HG03064 (cell line): Measurements from ENCODE around the gene MAGEA11.
A peak's percentile ranks its signal among the peaks of the same experiment; 100 is the strongest.
"Not testable (repeated sequence)": the region's sequence is repeated elsewhere in the genome, so short reads cannot be mapped to it uniquely, and the experiment has no call there.

Experiments
- ATAC-seq: cut with Tn5 transposase; IDR thresholded peaks from one replicate; pipeline ENCODE4 v1.9.1; 2021; ENCODE audit warnings: low read depth; ENCODE audit not compliant: unreplicated experiment

The MAGEA11 gene

GRCh38 chrX:149711545-149712236 is at the start of gene MAGEA11:
Gene MAGEA11, plus strand, starts transcription at chrX:149712060. Its CDS starts 1,100 bp downstream, at chrX:149713160.
- no peak for ATAC-seq

GRCh38 chrX:149675088-149675487 is 36.8 kb upstream of the MAGEA11 start:
- not testable (repeated sequence) for ATAC-seq

- ATAC-seq, result not testable (repeated sequence)
These were observed 36.3 kb upstream of the MAGEA11 start for GRCh38 chrX:149675554-149675953.

- ATAC-seq, result not testable (repeated sequence)
These were observed 32.6 kb upstream of the MAGEA11 start for GRCh38 chrX:149679164-149679678.

- ATAC-seq, result no peak
These were observed 30.7 kb upstream of the MAGEA11 start for GRCh38 chrX:149681182-149681581.

- ATAC-seq, result no peak
These were observed 29.8 kb upstream of the MAGEA11 start for GRCh38 chrX:149682031-149682430.

GRCh38 chrX:149682956-149683947 is 28.6 kb upstream of the MAGEA11 start:
- ATAC-seq, result no peak

GRCh38 chrX:149683966-149684730 is 27.7 kb upstream of the MAGEA11 start:
- no peak for ATAC-seq

- no peak for ATAC-seq
These were observed 23.9 kb upstream of the MAGEA11 start for GRCh38 chrX:149687991-149688390.

GRCh38 chrX:149688552-149688951 is 23.3 kb upstream of the MAGEA11 start:
- no peak for ATAC-seq

- no peak for ATAC-seq
These were observed 20.1 kb upstream of the MAGEA11 start for GRCh38 chrX:149691794-149692193.

- not testable (repeated sequence) for ATAC-seq
These were observed 19.1 kb upstream of the MAGEA11 start for GRCh38 chrX:149692686-149693272.

- ATAC-seq, result no peak
These were observed 12.1 kb upstream of the MAGEA11 start for GRCh38 chrX:149699761-149700160.

GRCh38 chrX:149704664-149705063 is 7.2 kb upstream of the MAGEA11 start:
- no peak for ATAC-seq

GRCh38 chrX:149707147-149707901 is 4.5 kb upstream of the MAGEA11 start:
- ATAC-seq, result no peak

- ATAC-seq, result no peak
These were observed 971 bp downstream of the MAGEA11 start for GRCh38 chrX:149712831-149713230.

GRCh38 chrX:149713279-149714050 is 1.6 kb downstream of the MAGEA11 start:
- ATAC-seq, result no peak

- ATAC-seq, result peak; percentile 68
These were observed 3.6 kb downstream of the MAGEA11 start for GRCh38 chrX:149715468-149715867.

GRCh38 chrX:149716632-149717031 is 4.8 kb downstream of the MAGEA11 start:
- ATAC-seq, result no peak
